Stimulated activated CD8-positive, alpha-beta memory T cell treated with anti-CD3 and anti-CD28 coated beads, Interleukin-15, amount 100 ng/mL, for 4 hours (primary cell): ENCODE results near the gene MINAR2.
A peak's percentile ranks its signal among the peaks of the same experiment; 100 is the strongest.

Source experiments
- DNase-seq, 2 donors: peaks; one replicate each; pipeline ENCODE4 v3.0.0-alpha.2; 2020; ENCODE audit warnings: low read depth in 2 of 2

MINAR2 gene, protein sequence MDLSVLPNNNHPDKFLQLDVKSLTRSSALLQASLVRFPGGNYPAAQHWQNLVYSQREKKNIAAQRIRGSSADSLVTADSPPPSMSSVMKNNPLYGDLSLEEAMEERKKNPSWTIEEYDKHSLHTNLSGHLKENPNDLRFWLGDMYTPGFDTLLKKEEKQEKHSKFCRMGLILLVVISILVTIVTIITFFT

DNA sequence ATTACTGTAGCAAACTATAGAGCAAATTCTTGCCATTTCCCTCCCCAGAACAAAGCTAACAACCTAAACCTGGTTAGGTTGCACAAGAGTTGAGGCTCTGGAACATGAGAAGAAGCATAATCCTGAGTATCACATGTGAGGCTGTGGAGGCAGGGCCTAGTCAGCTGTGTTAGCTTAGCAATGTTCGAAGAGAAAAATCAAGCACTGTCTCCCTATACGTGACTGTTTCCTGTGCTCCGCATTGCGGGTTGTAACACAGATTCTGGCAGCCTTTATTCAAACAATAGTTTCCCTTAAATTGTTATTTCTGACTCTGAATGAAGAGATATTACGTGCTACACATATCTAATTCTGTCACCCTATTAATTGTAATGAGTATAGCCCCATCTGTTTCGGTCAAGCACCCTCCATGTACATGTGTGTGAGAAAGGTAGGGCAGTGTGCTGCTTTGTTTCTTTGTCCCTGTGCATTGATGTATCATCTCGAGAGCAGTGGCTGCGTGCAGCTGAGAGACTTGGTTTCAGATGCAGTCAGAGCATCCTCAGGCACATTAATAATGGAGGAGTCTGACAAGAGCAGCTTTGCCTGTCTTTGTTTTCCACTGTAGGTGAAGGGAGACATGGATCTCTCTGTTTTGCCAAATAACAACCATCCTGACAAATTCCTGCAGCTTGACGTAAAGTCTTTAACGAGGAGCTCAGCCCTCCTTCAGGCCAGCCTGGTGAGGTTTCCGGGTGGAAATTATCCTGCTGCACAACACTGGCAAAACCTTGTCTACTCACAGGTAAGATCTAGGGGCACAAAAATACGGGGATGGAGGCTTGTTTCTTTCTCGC is at the start of gene MINAR2:
Gene MINAR2, plus strand, starts transcription at position 523 of the 836 bp plus-strand sequence. Its CDS starts 97 bp downstream, at position 620.
- DNase-seq = no peak

DNA sequence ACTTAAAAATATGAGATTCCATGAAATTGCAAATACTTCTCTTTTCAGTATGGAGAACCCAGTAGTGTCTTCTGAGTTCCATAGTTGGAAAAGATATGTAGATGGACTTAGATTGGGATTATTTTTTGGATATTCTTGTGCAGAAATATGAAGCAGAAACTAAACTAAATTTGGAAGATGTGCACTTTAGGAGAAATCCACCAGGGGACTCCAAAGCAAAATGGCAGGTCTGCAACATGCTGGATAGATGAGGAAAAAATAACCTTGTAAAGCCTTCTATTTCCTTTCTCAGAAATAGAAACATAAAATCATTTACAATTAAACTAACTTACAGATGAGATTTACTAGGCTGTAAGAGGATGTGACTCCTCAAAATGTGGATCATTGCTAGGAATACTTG is 49.2 kb upstream of the MINAR2 start:
- no peak for DNase-seq

DNA sequence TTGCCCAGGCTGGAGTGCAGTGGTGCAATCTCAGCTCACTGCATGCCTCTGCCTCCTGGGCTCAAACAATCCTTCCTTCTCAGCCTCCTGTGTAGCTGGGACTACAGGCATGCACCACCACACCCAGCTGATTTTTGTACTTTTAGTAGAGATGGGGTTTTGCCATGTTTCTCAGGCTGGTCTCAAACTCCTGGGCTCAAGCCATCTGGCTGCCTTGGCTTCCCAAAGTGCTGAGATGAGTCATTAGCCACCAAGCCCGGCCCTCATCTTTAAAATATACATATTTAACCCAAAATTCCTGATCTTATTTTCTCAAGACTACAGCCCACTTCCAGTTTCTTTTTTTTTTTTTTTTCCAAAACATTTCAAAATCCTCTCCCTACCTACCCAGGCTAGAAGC is 31.7 kb upstream of the MINAR2 start:
- DNase-seq = no peak

DNA sequence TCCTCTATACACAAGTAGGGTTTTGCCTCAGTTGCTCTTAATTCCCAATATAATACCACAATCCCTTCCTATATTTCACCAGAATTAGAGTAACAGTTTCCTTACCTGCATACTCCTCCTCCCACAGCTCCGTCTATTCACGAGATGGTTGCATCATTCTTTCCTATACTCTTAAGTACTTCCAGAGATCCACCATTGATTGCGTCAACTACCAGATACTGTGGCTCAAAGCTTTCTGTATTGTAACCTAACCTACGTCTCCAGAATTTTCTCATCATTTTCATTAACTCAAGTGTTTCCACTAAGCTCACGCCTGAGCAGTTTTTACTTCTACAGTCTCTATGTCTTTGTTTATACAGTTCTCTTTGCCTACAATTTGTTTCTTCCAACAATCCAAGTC is 31.2 kb upstream of the MINAR2 start:
- DNase-seq = no peak

DNA sequence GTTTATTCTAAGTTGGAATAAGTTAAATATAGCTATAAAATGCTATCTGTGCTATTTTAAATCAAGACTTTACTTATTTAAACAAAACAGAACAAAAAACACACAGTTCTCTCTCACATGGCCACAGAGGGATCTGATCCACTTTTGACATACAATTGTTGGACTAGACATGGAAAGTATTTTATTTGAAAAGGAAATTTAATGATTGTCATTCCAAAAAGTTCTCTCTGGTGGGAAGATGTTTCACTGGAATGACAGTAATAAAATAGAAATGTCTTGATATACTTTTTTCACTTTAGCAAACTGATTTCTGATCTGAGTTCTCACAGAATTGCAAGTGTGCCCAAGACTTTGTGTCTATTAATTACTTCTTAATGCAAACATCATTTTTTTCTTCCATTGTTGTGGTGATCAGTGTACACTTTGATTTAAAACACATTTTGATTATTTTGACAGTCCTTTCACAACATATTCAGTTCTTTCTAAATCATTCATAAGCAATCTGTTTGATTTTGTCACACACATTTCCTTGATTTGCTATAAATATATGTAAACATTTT is 30.1 kb upstream of the MINAR2 start:
- DNase-seq = no peak

DNA sequence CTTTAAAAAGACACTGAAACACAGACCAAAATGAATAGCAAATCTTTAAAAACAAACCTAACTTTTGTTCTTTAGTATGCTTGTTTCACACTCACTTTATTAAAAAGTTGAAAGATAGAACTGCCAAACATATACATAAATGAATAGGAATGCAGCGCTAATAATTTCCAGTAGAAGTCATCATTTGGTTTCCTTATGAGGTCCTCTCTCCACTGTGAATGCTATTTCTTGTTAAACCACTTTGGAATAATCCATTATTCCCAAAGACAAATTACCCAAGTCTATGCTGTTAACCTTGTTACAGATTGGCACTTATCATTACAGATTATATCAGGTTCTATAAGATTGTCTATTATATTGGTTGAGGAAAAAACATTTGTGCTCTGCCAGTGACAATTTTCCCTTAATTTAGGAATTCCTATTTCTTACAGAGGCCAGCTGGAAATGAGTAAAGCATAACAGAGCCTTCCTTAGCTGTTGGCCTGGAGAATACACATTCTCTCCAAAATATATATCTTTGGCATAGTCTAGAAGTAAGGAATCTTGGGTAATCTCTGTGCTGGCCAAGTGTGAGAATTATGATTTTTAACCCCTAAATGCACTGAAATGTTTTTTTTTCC is 29.3 kb upstream of the MINAR2 start:
- no peak for DNase-seq

DNA sequence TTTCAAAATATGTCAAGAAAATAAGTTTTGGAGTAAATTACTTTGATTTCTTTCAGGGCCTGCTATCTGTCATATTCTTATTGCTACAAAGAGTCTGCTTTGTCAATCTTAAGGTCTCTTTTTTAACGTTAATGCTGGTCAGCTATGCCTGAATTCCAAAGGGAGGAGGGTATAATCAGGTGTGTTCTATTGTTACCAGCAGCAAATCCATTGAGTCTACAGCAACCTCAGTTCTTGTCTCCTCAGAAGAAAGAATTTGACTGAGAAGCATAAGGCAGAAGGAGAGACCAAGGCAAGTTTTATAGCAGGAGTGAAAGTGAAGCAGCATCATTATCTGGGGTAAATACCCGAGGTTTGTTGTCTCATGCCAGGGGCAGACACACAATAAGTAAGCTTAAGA is 23.7 kb upstream of the MINAR2 start:
- DNase-seq = no peak

DNA sequence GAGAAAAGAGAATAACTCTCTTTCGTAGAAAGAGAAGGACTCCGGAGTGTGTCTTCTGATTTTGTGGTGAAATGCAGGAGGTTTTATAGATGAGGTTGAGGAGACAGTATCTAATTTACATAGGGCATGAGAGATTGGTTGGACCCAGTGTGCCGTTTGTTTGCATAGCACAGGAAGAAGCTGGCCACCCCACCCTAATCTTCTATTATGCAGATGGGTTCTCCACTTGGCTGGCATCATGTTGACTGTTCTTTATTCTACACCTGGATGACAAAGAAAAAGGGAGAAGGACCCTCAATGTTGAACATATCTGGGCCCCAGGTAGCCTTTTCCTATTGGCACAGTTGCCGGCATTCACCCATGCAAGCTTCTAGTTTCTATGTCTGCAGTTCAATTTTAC is 23.2 kb upstream of the MINAR2 start:
- no peak for DNase-seq

DNA sequence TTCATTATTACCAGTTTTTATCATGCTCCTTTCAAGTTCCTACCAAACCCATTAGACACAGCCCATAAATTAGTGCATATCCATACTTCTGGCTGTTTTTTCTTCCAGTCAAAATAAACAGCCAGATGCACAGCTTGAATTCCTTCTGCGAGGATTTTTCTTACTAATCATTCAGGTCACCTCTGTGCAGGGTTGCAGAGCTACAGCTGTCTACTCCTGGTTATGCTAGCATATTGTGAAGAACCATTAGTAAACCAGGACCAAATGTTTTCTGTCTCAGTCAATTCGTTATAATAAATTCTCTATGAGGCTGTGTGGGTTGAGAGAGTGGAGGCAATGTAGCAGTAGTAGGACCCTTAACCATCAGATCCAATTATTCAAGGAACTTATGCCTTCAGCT is 8.1 kb upstream of the MINAR2 start:
- no peak for DNase-seq

DNA sequence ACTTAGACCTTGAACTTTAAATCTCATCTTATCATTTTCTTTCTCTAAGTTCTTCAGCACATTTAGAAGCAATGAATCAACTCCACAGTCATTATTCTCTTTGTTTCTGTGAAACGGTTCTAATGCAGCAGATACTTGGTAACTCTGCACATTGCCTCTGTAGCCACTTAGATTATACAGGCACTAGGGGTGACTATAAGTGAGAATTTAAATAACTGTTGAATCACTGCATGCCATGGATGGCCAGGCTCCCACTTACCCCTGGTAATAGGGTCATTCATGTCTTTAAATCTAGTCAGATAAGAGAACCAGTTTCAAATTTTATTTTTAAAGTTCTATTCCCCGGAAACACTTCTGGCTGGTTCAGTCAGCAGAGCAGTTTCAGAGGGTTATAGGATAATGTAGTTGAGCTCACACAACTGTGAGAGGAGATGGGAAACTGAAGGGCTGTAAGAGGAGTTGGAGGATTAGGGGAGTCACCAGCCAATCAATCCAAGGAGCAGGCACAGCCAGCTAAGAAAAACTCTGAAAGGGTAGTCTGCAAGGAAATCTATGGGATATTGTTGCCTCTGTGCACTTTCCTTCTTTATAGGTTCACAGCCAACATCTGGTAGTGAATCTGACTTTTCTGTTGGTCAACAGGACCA is 4.2 kb upstream of the MINAR2 start:
- DNase-seq = no peak

DNA sequence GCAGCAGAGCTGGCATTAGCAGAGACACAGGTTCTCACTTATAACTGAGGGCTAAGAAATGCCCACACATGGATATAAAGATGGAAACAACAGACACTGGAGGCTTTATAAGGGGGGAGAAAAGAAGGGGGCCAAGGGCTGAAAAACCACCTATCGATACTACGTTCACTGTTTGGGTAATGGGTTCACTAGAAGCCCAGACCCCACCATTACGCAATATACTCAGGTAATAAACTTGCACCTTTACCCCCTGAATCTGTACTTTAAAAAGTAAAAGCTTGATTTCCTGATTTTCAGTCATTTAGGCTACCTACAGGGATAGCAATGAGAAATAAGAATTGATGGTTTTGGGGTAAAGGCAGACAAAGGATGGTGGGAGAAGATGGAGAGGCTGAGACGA is 1.9 kb upstream of the MINAR2 start:
- no peak for DNase-seq

DNA sequence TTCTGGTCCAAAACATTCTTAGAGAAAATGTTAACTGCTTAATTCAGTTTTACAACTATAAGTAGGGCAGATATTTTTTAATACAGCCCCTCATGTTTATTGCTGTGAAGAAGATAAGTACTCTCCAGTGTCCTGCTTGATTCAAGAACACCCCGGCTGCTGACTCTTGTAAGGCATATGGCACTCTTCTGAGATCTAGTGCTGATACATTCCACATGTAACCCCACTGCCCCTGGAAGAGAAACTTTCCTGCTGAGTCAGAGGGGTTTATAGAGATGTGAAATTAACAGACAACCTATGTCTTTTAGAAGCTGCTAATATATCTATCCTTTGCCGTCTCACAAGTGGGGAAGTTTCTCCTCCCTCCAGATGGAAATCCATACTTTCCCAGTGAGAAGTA is 1.0 kb upstream of the MINAR2 start:
- DNase-seq = no peak

DNA sequence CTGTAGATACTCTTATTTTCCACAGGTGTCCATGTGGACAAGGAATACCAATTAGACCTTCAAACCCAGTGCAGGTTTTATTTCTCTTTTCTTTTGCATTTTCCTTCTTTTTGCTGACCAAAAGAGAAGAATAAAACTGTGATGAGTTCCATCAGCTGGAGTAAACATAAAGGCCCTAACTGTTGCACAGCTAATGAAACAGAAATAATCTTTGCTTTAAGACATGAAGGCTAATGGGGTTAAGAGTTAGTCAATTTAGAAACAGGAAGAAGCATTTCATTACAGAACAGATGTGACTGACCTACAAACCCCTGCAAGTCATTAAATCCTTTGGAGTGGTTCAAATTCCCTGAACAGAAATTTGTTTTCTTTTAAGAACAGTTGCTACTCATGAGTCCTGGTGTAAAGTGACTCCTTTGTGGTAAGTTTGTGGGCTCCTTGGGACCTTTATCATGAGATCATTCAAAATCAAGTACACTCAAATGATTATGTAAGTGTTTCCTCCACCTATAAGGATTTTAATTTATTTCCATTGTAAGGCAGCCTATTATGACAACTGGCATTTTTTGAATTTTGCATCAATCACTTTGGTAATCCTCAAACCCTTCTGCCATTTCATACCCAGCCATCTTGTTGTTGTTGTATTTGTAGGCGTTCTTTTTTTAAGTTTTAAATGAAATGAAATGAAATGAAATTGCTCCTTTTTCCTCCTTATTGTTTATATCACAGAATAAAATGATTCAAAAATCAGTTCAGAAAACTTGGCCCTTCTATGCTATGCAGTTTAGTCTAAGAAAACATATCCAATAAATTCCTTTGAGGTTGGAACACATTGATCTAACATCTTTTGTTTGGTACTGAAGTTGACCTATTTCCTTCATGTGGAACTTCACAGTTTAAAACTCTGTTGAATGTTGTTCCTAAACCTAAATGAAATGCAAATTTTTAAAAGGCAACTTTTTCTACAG is 1.3 kb downstream of the MINAR2 start:
- DNase-seq = no peak

DNA sequence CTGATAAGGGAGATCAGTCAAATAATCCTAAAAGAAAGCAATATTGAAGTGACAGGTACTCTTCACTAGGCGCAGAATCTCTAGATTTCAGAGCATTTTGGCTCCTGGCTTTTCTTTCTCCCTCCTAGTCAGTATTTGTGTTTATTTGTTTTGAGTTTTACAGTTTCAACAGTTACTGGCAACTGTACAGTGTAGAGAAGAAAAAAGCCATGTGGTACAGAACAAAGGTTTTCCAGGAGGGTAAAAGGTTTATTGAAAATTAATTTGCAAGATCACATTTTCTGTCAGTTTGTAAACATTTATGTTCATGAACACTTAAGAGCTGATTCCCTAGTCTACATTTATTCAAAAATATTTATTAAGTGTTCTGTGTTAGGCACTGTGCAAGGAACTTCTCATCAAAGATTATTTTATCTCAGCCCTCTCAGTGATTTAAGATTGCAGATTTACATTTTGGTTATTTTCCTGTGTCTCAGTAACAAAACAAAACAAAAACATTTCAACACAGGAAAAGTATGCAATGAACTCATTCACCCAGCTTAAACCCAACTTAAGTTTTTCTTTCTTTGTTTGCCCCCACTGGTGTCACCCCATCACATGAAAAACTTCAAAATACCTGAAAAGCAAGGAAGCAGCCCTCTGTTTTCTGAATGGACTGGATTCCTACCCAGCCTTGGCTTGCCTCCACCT is 12.9 kb downstream of the MINAR2 start:
- no peak for DNase-seq

DNA sequence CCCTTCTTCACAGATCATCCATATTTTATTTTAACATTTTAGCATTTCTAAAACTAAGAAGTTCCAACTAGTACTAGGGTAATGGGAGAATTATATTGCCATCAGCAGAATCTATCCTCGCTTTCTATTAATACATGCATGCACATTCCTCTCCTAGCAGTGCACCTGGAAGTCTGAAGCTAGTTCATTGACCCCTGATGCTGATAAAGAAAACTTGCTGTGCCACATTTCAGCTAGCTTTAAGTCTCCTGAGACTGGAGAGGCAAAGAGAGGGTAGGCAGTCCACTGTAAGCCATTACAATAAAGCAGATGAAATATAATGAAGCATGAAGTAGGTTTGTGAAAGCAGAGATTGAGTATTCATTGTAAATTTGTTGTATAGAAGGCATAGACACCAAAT is 15.8 kb downstream of the MINAR2 start:
- no peak for DNase-seq

DNA sequence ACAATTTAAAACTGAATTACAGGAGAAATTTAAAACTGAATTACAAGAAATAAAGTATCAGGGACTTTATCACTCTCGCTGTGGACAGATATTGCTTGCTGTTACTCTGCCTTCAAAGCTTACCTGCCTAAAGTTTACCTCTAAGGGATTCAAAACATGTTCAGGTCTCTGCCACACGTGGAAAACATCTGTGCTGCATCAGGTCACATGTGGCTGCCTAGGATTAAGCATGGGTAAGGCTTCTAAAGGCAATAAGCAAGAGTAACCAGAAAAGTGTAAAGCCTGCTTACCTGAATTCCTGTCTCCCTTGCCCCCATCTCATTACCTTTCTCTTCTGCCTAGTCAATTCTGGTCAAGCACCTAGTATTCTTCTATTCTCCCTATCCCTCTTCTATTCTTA is 18.9 kb downstream of the MINAR2 start:
- DNase-seq = no peak

DNA sequence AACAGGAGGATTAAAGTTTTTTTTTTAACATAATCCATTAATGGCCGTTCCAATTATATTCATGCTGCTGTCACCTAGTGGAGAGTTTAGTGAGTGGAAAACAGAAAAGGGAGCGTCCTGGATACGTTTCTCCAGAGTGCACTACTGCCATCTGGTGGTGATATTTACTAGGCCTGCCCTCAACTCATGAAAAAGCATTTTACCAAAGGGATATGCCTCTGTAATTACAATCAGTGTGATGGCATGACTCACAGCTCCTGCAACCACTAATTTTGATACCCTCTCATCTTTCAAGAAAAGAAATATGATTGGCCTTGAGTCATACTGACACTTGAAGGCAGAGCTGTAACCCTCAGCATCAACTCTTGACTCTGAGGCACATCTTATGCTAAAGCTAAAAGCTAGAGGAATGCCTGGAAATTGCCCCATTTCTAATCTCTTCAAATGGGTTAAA is 20.1 kb downstream of the MINAR2 start:
- DNase-seq = peak in 1 of 2 donors; percentile 10

DNA sequence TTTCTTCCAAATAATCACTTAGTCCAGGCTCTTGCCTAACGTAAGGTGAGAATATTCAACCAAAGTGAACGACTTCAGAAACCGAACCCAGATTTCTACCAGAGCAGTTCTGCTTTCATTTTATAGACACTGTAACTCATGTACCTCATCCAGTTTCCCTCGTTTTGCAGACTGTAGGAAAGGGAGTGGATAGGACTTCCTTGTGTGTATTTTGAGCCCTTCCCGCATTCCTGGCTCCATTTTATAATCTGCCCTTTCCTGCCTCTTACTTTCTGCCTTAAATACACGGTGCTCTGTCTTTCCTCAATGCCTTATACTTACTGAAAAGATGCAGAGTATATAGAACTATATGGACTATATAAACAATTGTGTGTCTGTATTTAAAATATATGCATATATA is 20.8 kb downstream of the MINAR2 start:
- no peak for DNase-seq

DNA sequence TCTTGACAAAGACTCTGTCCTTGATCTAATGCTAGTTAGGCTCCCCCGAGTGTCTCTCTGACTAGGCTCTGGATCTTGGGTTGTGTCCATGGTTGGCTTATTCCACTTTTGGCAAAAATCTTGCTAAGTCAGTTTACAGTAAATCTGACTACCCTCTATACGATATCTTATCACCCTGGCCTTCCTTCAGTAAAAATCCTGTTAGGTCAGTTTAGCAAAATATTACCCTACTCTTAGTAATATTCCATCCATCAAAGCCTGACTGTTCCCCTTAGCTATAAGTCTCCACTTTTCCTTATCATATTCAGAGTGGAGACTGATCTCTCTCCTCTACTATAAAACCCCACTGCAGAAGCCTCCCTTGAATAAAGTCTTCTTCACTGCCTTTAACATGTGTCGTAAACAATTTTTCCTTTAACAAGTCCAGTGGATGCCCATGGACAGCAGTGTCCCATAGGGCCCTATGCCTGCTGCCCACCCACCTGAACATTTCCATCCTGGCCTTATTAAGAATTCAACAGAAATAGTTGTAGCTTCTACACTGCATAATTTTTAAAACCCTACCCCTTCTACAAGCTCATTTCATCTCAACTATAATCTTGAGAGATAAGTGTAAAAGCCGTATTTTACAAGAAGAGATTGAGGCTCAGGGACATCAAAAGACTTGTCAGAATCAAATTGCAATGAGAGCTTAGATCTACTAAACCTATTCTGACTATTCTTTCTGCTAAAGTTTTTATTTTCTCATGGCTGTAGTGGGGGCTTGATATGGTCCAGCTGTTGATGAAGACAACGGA is 22.3 kb downstream of the MINAR2 start:
- no peak for DNase-seq
